Upper lobe of left lung (tissue), 6 donors: ENCODE results near the gene NLGN1. TPM values are rescaled to one million over a fixed set of nuclear protein-coding genes. Genes with fewer than 3 reads are reported as not detected.
"Not testable (repeated sequence)": the region's sequence is repeated elsewhere in the genome, so short reads cannot be mapped to it uniquely, and the experiment has no call there.

Experiments used
- ATAC-seq, 2 donors: fragments of 200-7000 bp; cut with Tn5 transposase; one replicate each; pipeline ENCODE4 v1.9.1; 2022; ENCODE audit warnings: mild to moderate bottlenecking in 2 of 2, moderate library complexity in 2 of 2; ENCODE audit not compliant: low FRiP score in 2 of 2
- DNase-seq, 2 donors: peaks; one replicate each; pipeline ENCODE4 v3.0.0-alpha.2; 2019 to 2020
- H3K27ac ChIP-seq, 4 donors: fragments of 200-600 bp; sonication (generic); one replicate each; pipeline ENCODE4 v1.5.1; 2016 to 2019
- H3K27me3 ChIP-seq, 4 donors: fragments of 200-600 bp; sonication (generic); one replicate each; pipeline ENCODE4 v1.5.1; 2017 to 2019
- H3K36me3 ChIP-seq, 4 donors: fragments of 200-600 bp; sonication (generic); one replicate each; pipeline ENCODE4 v1.5.1; 2016 to 2019
- H3K4me1 ChIP-seq, 4 donors: fragments of 200-600 bp; sonication (generic); one replicate each; pipeline ENCODE4 v1.5.1; 2018 to 2019
- H3K4me3 ChIP-seq, 4 donors: fragments of 200-600 bp; sonication (generic); one replicate each; pipeline ENCODE4 v1.5.1; 2017 to 2019; ENCODE audit warnings: mild to moderate bottlenecking in 2 of 4, moderate library complexity in 1 of 4
- H3K9me3 ChIP-seq, 4 donors: fragments of 200-600 bp; sonication (generic); one replicate each; pipeline ENCODE4 v1.5.1; 2018 to 2019
- CTCF ChIP-seq, 6 experiments: fragments of 450-650 bp in 4 of 6; fragments of 200-600 bp in 2 of 6; sonication (generic) in 2 of 6; IDR thresholded peaks; one replicate each; pipeline ENCODE4 v1.5.1; 2016 to 2019; ENCODE audit warnings: antibody characterized with exemption in 6 of 6
- EP300 ChIP-seq, 4 donors: sonication (generic); formaldehyde crosslinking; IDR thresholded peaks; one replicate each; pipeline ENCODE4 v1.5.1; 2017; ENCODE audit warnings: antibody characterized with exemption in 4 of 4, control low read depth in 2 of 4
- POLR2A ChIP-seq, 4 donors: fragments of 450-650 bp; IDR thresholded peaks; one replicate each; pipeline ENCODE4 v1.5.1; 2016 to 2017; ENCODE audit warnings: antibody characterized with exemption in 4 of 4, mild to moderate bottlenecking in 2 of 4
- POLR2AphosphoS5 ChIP-seq, 2 donors: sonication (generic); formaldehyde crosslinking; IDR thresholded peaks; one replicate each; pipeline ENCODE4 v1.5.1; 2017; ENCODE audit warnings: antibody characterized with exemption in 2 of 2
- WGBS, 2 donors: methylation state at CpG; one replicate each; pipeline ENCODE4 v1.1.5; 2017 to 2018; 5-methylcytosine and 5-hydroxymethylcytosine counted together
- total RNA-seq, 6 donors: library from RNA; depleted of rRNA in 4 of 6; stranded (reverse); fragments of >200 nt in 4 of 6; gene quantifications; one replicate each; pipeline versions ENCODE4 v1.1.0 to v1.2.1, GENCODE V29; 2016 to 2021
- donor health status: DM: no; HTN: no; CAD: no; lungs with moderate emphysema.
- donor health status: DM: no; HTN: yes; CAD: no; lungs with severe emphysema.

The NLGN1 gene
- total RNA-seq, 6 donors from 2014 or later: under 0.01 to 3.5 (median 1.9) TPM

- Histone ChIP-seq H3K9me3 (no peaks in the 10 kb centered on the region), H3K27me3 (no peaks in the 10 kb centered on the region), H3K4me1 (no peaks in the 10 kb centered on the region), H3K36me3 (no peaks in the 10 kb centered on the region), H3K4me3 (no peak overlapping the region), H3K27ac (no peak overlapping the region)
- TF ChIP-seq CTCF (IDR thresholded peaks at IDR 0.05) (no peak), EP300 (IDR thresholded peaks at IDR 0.05) (no peak), POLR2AphosphoS5 (IDR thresholded peaks at IDR 0.05) (no peak), POLR2A (IDR thresholded peaks at IDR 0.05) (no peak)
- WGBS, 2 donors: 95 to 97% methylated on average over 5 of the region's 5 CpGs
- DNase-seq (no peak), ATAC-seq (no peak)
Measured at GRCh38 chr3:173538410-173538809, 140.9 kb downstream of the NLGN1 start.

- not testable (repeated sequence) for DNase-seq, H3K27ac ChIP-seq, ATAC-seq, H3K27me3 ChIP-seq, H3K9me3 ChIP-seq, H3K4me1 ChIP-seq, H3K36me3 ChIP-seq, H3K4me3 ChIP-seq
- WGBS, 2 donors: 86 to 98% methylated on average over 2 of the region's 2 CpGs
Measured at GRCh38 chr3:173545590-173545989, 148.0 kb downstream of the NLGN1 start.

GRCh38 chr3:173547070-173547469, 149.5 kb downstream of the NLGN1 start:
- 87 to 88% methylated on average over 6 of the region's 6 CpGs for WGBS, 2 donors
- TF ChIP-seq EP300 (IDR thresholded peaks at IDR 0.05): no peak
- TF ChIP-seq POLR2AphosphoS5 (IDR thresholded peaks at IDR 0.05): no peak
- TF ChIP-seq POLR2A (IDR thresholded peaks at IDR 0.05): no peak
- no peak for TF ChIP-seq CTCF (IDR thresholded peaks at IDR 0.05)
- H3K9me3 ChIP-seq: no peaks in the 10 kb centered on the region

GRCh38 chr3:173548261-173548660, 150.7 kb downstream of the NLGN1 start:
- no peaks in the 10 kb centered on the region for H3K9me3 ChIP-seq
- no peak overlapping the region for H3K27ac ChIP-seq
- TF ChIP-seq POLR2A (IDR thresholded peaks at IDR 0.05) (no peak), EP300 (IDR thresholded peaks at IDR 0.05) (no peak), CTCF (IDR thresholded peaks at IDR 0.05) (no peak), POLR2AphosphoS5 (IDR thresholded peaks at IDR 0.05) (no peak)
- no peak overlapping the region for H3K4me3 ChIP-seq
- H3K36me3 ChIP-seq: no peaks in the 10 kb centered on the region
- DNase-seq (no peak), ATAC-seq (no peak)
- WGBS, 2 donors: 55 to 56% methylated on average over 2 of the region's 2 CpGs
- no peaks in the 10 kb centered on the region for H3K4me1 ChIP-seq
- H3K27me3 ChIP-seq: no peaks in the 10 kb centered on the region

More at GRCh38 chr3:173547070-173547469, 149.5 kb downstream of the NLGN1 start:
- Histone ChIP-seq H3K4me3 (no peak overlapping the region), H3K36me3 (no peaks in the 10 kb centered on the region), H3K4me1 (no peaks in the 10 kb centered on the region), H3K27ac (no peak overlapping the region), H3K27me3 (no peaks in the 10 kb centered on the region)
- ATAC-seq (no peak), DNase-seq (no peak)

GRCh38 chr3:173552526-173552925, 155.0 kb downstream of the NLGN1 start:
- DNase-seq: no peak
- Histone ChIP-seq H3K4me3 (no peak overlapping the region), H3K36me3 (no peaks in the 10 kb centered on the region), H3K27ac (no peak overlapping the region), H3K4me1 (no peaks in the 10 kb centered on the region), H3K27me3 (no peaks in the 10 kb centered on the region), H3K9me3 (no peaks in the 10 kb centered on the region)
- 31 to 32% methylated on average over 4 of the region's 4 CpGs for WGBS, 2 donors
- no peak for TF ChIP-seq POLR2AphosphoS5 (IDR thresholded peaks at IDR 0.05)
- no peak for TF ChIP-seq EP300 (IDR thresholded peaks at IDR 0.05)
- TF ChIP-seq CTCF (IDR thresholded peaks at IDR 0.05): no peak
- TF ChIP-seq POLR2A (IDR thresholded peaks at IDR 0.05): no peak
- ATAC-seq: no peak
